K562 (cell line): ENCODE results near the gene GRIA4. TPM values are rescaled to one million over a fixed set of nuclear protein-coding genes. Genes with fewer than 3 reads are reported as not detected.

Experiments
- ATAC-seq: fragments of 200-7000 bp; cut with Tn5 transposase; 3 replicates; pipeline ENCODE4 v1.9.1; 2020; ENCODE audit warnings: moderate library complexity
- BruUV-seq: library from RNA; stranded (reverse); fragments of 400-500 nt; replicated peaks from 2 replicates; lab custom pipeline; 2021; lab: Mats Ljungman, UMichigan
- CTCF ChIA-PET: fragments of 300-600 bp; formaldehyde crosslinking; extraction: SDS; loops from one replicate; lab custom pipeline; 2021; ENCODE audit warnings: low intra/inter-chr PET ratio; lab: Yijun Ruan, JAX
- POLR2A ChIA-PET: fragments of 300-600, 350-650 bp; sonication (Branson Sonifier 250); formaldehyde crosslinking; extraction: SDS; loops from one replicate; lab custom pipeline; 2021; ENCODE audit warnings: antibody characterized with exemption, inconsistent platforms; lab: Yijun Ruan, JAX
- DNase-seq, 4 experiments: peaks; one replicate each; pipeline versions ENCODE4 v3.0.0 to v3.0.0-alpha.2; 2011 to 2018; ENCODE audit warnings: low spot score in 3 of 4, mixed read lengths in 3 of 4; ENCODE audit errors: extremely low read depth in 1 of 4
- FAIRE-seq: peaks from 2 replicates; lab custom pipeline; 2011; peaks lifted over from hg19 to GRCh38; lab: Jason Lieb, UNC
- H2AFZ ChIP-seq: 2 replicates; pipeline ENCODE4 v1.6.0; 2011; ENCODE audit warnings: low read depth, low read length, control low read depth, inconsistent platforms
- H3K27ac ChIP-seq: fragments of 200-600 bp; 3 replicates; pipeline ENCODE4 v1.8.0; 2011; ENCODE audit warnings: low read depth, mild to moderate bottlenecking, control low read depth, inconsistent platforms, low read length, moderate library complexity, mixed read lengths; ENCODE audit errors: extremely low read depth
- H3K27me3 ChIP-seq, 2 experiments: fragments of 300-600 bp in 1 of 2; 2 replicates in 1 of 2; 3 replicates in 1 of 2; pipeline versions ENCODE4 v1.6.0 to v1.8.0; 2011; ENCODE audit warnings: inconsistent platforms in 2 of 2, low read length in 2 of 2, mild to moderate bottlenecking in 1 of 2, mixed read lengths in 1 of 2, moderate library complexity in 1 of 2; ENCODE audit not compliant: control insufficient read depth in 2 of 2, insufficient read depth in 2 of 2
- H3K36me3 ChIP-seq: fragments of 300-600 bp; 3 replicates; pipeline ENCODE4 v1.8.0; 2011; ENCODE audit warnings: mild to moderate bottlenecking, low read length, inconsistent platforms; ENCODE audit not compliant: control insufficient read depth, insufficient read depth
- H3K4me1 ChIP-seq, 2 experiments: fragments of 200-600 bp in 1 of 2; replicated peaks in 1 of 2; 2 replicates in 1 of 2; 3 replicates in 1 of 2; pipeline versions ENCODE4 v1.5.1 to v1.8.0; 2011; ENCODE audit warnings: inconsistent platforms in 2 of 2, low read length in 2 of 2, mild to moderate bottlenecking in 1 of 2, mixed read lengths in 1 of 2, moderate library complexity in 1 of 2; ENCODE audit not compliant: control insufficient read depth in 2 of 2, insufficient read depth in 2 of 2
- H3K4me2 ChIP-seq: 2 replicates; pipeline ENCODE4 v1.6.1; 2011; ENCODE audit warnings: low read length, control low read depth, inconsistent platforms, mixed read lengths; ENCODE audit not compliant: insufficient read depth
- H3K4me3 ChIP-seq: fragments of 200-600 bp; sonication (generic), shearing (Covaris generic); 2 replicates; pipeline ENCODE4 v1.5.1; 2016; ENCODE audit warnings: control low read depth, inconsistent platforms
- H3K79me2 ChIP-seq: fragments of 200-600 bp; 3 replicates; pipeline ENCODE4 v1.8.0; 2011; ENCODE audit warnings: low read length, inconsistent platforms; ENCODE audit not compliant: control insufficient read depth, insufficient read depth
- H3K9ac ChIP-seq, 2 experiments: 2 replicates each; pipeline versions ENCODE4 v1.6.0 to v1.6.1; 2011; ENCODE audit warnings: low read depth in 2 of 2, low read length in 2 of 2, control low read depth in 1 of 2, inconsistent platforms in 1 of 2, mild to moderate bottlenecking in 1 of 2, mixed read lengths in 1 of 2; ENCODE audit not compliant: insufficient read depth in 1 of 2
- H3K9me1 ChIP-seq: one replicate; pipeline ENCODE4 v1.6.0; 2011; ENCODE audit warnings: inconsistent platforms, mild to moderate bottlenecking, low read length, moderate library complexity; ENCODE audit not compliant: control insufficient read depth, insufficient read depth
- H3K9me3 ChIP-seq: replicated peaks from 2 replicates; pipeline ENCODE4 v1.5.1; 2011; ENCODE audit warnings: low read depth, low read length, inconsistent platforms; ENCODE audit not compliant: control insufficient read depth, insufficient read depth
- H4K20me1 ChIP-seq: replicated peaks from 2 replicates; pipeline ENCODE4 v1.6.1; 2011; ENCODE audit warnings: low read length, inconsistent platforms, mixed read lengths; ENCODE audit not compliant: control insufficient read depth, insufficient read depth
- ARID4B ChIP-seq: sonication (generic); formaldehyde crosslinking; IDR thresholded peaks from 2 replicates; pipeline ENCODE4 v1.8.0; 2022; ENCODE audit warnings: mild to moderate bottlenecking, missing genetic modification reagents
- C11orf30 ChIP-seq: fragments of 450-650 bp; IDR thresholded peaks from 2 replicates; pipeline ENCODE4 v1.6.1; 2016; ENCODE audit warnings: low read depth, mild to moderate bottlenecking
- CSDE1 ChIP-seq, 2 experiments: fragments of 450-650 bp; IDR thresholded peaks; 2 replicates each; pipeline ENCODE4 v1.6.1; 2016; ENCODE audit warnings: mild to moderate bottlenecking in 1 of 2
- ETS2 ChIP-seq: IDR thresholded peaks from 2 replicates; pipeline ENCODE4 v1.6.1; 2016; ENCODE audit warnings: borderline replicate concordance, missing genetic modification characterization, mild to moderate bottlenecking, moderate library complexity, missing compliant biosample characterization; ENCODE audit not compliant: poor library complexity, severe bottlenecking
- GTF2A2 ChIP-seq: IDR thresholded peaks from 2 replicates; pipeline ENCODE4 v1.6.1; 2016; ENCODE audit warnings: mild to moderate bottlenecking, missing genetic modification characterization, missing compliant biosample characterization
- MAFF ChIP-seq: IDR thresholded peaks from 2 replicates; pipeline ENCODE4 v1.6.1; 2012; ENCODE audit warnings: low read length, improper control_type of control experiment
- MAFG ChIP-seq: fragments of 450-650 bp; conservative IDR thresholded peaks from 2 replicates; pipeline ENCODE4 v1.6.1; 2016; ENCODE audit warnings: missing genetic modification characterization, missing compliant biosample characterization
- MAFK ChIP-seq: IDR thresholded peaks from 2 replicates; pipeline ENCODE4 v1.6.1; 2011; ENCODE audit warnings: low read length, improper control_type of control experiment
- SIN3A ChIP-seq, 2 experiments: fragments of 150-350 bp in 1 of 2; IDR thresholded peaks; 2 replicates each; pipeline ENCODE4 v1.6.1; 2011 to 2016; ENCODE audit warnings: borderline replicate concordance in 2 of 2, low read depth in 2 of 2, low read length in 2 of 2, mild to moderate bottlenecking in 2 of 2, moderate library complexity in 2 of 2; ENCODE audit not compliant: control insufficient read depth in 1 of 2
- ZNF143 ChIP-seq: sonication (generic); formaldehyde crosslinking; IDR thresholded peaks from 2 replicates; pipeline ENCODE4 v1.9.0; 2022; ENCODE audit warnings: mild to moderate bottlenecking, missing genetic modification reagents
- ZNF316 ChIP-seq: fragments of 450-650 bp; IDR thresholded peaks from 2 replicates; pipeline ENCODE4 v1.6.1; 2016
- ZNF699 ChIP-seq: fragments of 250-450 bp; sonication (Bioruptor Pico); IDR thresholded peaks from 2 replicates; pipeline ENCODE4 v1.8.0; 2021; ENCODE audit warnings: mild to moderate bottlenecking, moderate library complexity; ENCODE audit not compliant: insufficient replicate concordance
- WGBS: fragments of 100-300 bp; shearing (Covaris generic); methylation state at CpG from one replicate; pipeline ENCODE4 v1.1.6; 2016; ENCODE audit warnings: low coverage, mixed read lengths; ENCODE audit not compliant: insufficient coverage; ENCODE audit errors: missing lambda C conversion rate; 5-methylcytosine and 5-hydroxymethylcytosine counted together
- in situ Hi-C: fragments of 300-500 bp; cut with MboI; formaldehyde crosslinking; loops from 4 replicates; pipeline ENCODE4 v1.15.0; 2018; ENCODE audit warnings: inconsistent platforms, mixed read lengths
- intact Hi-C: fragments of 100-400 bp; cut with micrococcal nuclease; formaldehyde crosslinking; loops from 2 replicates; pipeline ENCODE4 v1.14.2; 2022
- polyA plus RNA-seq, 8 experiments: library from polyadenylated mRNA; depleted of rRNA in 4 of 8; stranded (reverse) in 5 of 8; unstranded in 3 of 8; fragments of >200 nt; fragmentation: Nextera tagmentation in 2 of 8; fragmentation: Illumina TruSeq in 1 of 8; extraction: Ambion mirVana in 2 of 8; extraction: Trizol in 1 of 8; gene quantifications; 2 replicates each; pipeline versions ENCODE4 v1.2.1 to v1.2.3, GENCODE V29; 2011 to 2014; ENCODE audit warnings: inconsistent platforms in 1 of 8, missing spikeins in 1 of 8
- total RNA-seq, 7 experiments: library from RNA; depleted of rRNA in 6 of 7; stranded (reverse); fragments of >200 nt in 6 of 7; fragmentation: Illumina TruSeq in 2 of 7; extraction: Trizol in 2 of 7; gene quantifications; 2 replicates each; pipeline versions ENCODE4 v1.2.1 to v1.2.3, GENCODE V29; 2011 to 2021; ENCODE audit warnings: low replicate concordance in 1 of 7
- TF ChIP-seq, protein P1 (sequence below): fragments of 450-650 bp; IDR thresholded peaks from 2 replicates; pipeline ENCODE4 v1.6.1; 2014; ENCODE audit warnings: low read depth, mild to moderate bottlenecking, moderate library complexity, borderline replicate concordance
- TF ChIP-seq, protein P2 (sequence below): fragments of 250-450 bp; sonication (Bioruptor Pico); IDR thresholded peaks from 2 replicates; pipeline ENCODE4 v1.8.0; 2021; ENCODE audit warnings: mild to moderate bottlenecking, moderate library complexity

The GRIA4 gene
- total and polyA plus RNA-seq, 9 of the 15 experiments (the other 6 are each of a cell fraction or from before 2014, with no cell fraction given) = not detected

- H3K4me3 ChIP-seq = no peak overlapping the region
- H3K27ac ChIP-seq = no peak overlapping the region
- H3K9me1 ChIP-seq = no peaks in the 10 kb centered on the region
- no peak overlapping the region for H2AFZ ChIP-seq
- no peaks in the 10 kb centered on the region for H3K4me1 ChIP-seq
- TF ChIP-seq MAFF = peak; percentile 41
- TF ChIP-seq C11orf30 = peak; percentile 17; the same call in 1 of the 2 replicates
- TF ChIP-seq CSDE1 (IDR thresholded peaks at IDR 0.05) = no peak
- peak; percentile 28; the same call in 1 of the 2 replicates for TF ChIP-seq MAFG (tag)
- TF ChIP-seq, protein P1, sequence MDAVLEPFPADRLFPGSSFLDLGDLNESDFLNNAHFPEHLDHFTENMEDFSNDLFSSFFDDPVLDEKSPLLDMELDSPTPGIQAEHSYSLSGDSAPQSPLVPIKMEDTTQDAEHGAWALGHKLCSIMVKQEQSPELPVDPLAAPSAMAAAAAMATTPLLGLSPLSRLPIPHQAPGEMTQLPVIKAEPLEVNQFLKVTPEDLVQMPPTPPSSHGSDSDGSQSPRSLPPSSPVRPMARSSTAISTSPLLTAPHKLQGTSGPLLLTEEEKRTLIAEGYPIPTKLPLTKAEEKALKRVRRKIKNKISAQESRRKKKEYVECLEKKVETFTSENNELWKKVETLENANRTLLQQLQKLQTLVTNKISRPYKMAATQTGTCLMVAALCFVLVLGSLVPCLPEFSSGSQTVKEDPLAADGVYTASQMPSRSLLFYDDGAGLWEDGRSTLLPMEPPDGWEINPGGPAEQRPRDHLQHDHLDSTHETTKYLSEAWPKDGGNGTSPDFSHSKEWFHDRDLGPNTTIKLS = no peak
- TF ChIP-seq ZNF143 (CRISPR knock-in tag) = no peak
- TF ChIP-seq SIN3A (IDR thresholded peaks at IDR 0.05; ENCODE audit: borderline replicate concordance in 2 of 2, control insufficient read depth in 1 of 2, low read depth in 2 of 2, low read length in 2 of 2) = no peak
- no peak for TF ChIP-seq ARID4B (CRISPR knock-in tag)
- TF ChIP-seq MAFK = peak; percentile 38; the same call in 1 of the 2 replicates
- no peak for TF ChIP-seq GTF2A2
- TF ChIP-seq ZNF316 = peak; percentile 73
- TF ChIP-seq ZNF699 (CRISPR knock-in tag) = no peak
- no peak for TF ChIP-seq ETS2 (tag)
- TF ChIP-seq, protein P2, sequence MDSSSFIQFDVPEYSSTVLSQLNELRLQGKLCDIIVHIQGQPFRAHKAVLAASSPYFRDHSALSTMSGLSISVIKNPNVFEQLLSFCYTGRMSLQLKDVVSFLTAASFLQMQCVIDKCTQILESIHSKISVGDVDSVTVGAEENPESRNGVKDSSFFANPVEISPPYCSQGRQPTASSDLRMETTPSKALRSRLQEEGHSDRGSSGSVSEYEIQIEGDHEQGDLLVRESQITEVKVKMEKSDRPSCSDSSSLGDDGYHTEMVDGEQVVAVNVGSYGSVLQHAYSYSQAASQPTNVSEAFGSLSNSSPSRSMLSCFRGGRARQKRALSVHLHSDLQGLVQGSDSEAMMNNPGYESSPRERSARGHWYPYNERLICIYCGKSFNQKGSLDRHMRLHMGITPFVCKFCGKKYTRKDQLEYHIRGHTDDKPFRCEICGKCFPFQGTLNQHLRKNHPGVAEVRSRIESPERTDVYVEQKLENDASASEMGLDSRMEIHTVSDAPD (CRISPR knock-in tag) = no peak
- H3K4me2 ChIP-seq = no peak overlapping the region
- no peaks in the 10 kb centered on the region for H3K36me3 ChIP-seq
- WGBS = 2% methylated on average over 3 of the region's 3 CpGs
- no TSS peak for BruUV-seq
- no peaks in the 10 kb centered on the region for H3K27me3 ChIP-seq
- H3K9me3 ChIP-seq = no peaks in the 10 kb centered on the region
- H3K9ac ChIP-seq = no peak overlapping the region
- FAIRE-seq (no peak), DNase-seq (no peak), ATAC-seq (no peak)
- intact Hi-C loops (no loop called here), in situ Hi-C loops (no loop called here)
- CTCF ChIA-PET = no interaction called here
- no peaks in the 10 kb centered on the region for H3K79me2 ChIP-seq
- H4K20me1 ChIP-seq = no peaks in the 10 kb centered on the region
- POLR2A ChIA-PET = no interaction called here
Measured at GRCh38 chr11:105723269-105723668, 113.4 kb downstream of the GRIA4 start.
